GM19099 (cell line): ENCODE data around the gene MINAR1.

Experiments used
- POLR2A ChIP-seq: IDR thresholded peaks from 3 replicates; pipeline ENCODE4 v1.6.1; 2011; ENCODE audit warnings: low read depth; ENCODE audit not compliant: insufficient read length; ENCODE audit errors: extremely low read depth

Gene MINAR1

GRCh38 chr15:79451361-79451999, 19.3 kb downstream of the MINAR1 start:
- no peak for TF ChIP-seq POLR2A

GRCh38 chr15:79452244-79453051, 20.3 kb downstream of the MINAR1 start:
- no peak for TF ChIP-seq POLR2A

GRCh38 chr15:79453446-79453845, 21.3 kb downstream of the MINAR1 start:
- no peak for TF ChIP-seq POLR2A

- TF ChIP-seq POLR2A, result no peak
Measured at GRCh38 chr15:79454063-79454462, 21.9 kb downstream of the MINAR1 start.

DNA sequence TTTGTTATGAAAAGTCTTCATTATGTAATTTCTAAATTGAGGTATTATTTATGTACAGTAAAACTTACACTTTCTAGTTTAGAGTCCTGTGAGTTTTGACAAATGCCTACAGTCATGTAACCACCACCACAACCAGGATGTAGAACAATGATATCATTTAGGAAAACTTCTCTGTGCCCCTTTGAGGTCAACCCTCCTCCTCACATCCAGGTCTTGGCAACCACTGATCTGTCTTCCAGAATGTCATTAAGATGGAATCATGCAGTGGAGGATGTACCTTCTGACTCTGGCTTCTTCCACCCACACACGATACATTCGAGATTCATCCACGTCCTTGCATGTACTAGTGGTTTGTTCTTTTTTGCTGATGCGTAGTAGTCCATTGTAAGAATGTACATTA, 23.2 kb downstream of the MINAR1 start:
- no peak for TF ChIP-seq POLR2A

DNA sequence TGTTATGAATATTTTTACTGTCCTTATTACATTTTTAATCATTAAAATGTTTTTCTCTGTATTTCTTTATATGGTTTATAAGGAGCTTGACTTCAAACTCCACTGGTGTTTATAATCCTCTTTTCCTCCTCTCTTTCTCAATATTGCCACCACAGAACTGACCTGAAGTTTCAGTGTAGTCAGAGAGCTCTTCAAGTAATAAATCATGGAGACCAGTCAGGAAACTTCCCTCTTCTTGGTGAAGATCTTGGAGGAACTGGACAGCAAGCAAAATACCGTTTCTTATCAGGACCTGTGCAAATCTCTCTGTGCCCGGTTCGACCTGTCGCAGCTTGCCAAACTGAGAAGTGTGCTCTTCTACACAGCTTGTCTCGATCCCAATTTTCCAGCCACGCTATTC, 23.8 kb downstream of the MINAR1 start:
- TF ChIP-seq POLR2A, result no peak

DNA sequence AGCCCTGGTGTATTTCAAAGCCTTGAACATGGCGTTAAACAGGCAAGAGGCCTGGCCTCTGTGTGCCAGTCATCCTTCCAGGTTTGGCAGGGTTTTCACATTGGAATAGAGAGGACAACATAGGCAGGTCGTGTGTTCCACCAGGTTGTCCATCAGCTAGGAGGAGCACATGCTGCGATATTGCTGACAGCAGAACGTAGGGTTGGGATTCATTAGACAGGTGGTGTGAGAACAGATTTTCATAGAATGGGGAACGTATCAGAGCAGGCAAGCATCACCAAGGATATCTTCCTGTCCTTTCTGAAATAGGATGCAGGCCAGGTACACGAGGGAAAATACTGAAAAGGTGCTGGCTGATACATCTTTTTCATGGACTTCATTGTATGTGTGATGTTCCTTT, 26.4 kb downstream of the MINAR1 start:
- no peak for TF ChIP-seq POLR2A

DNA sequence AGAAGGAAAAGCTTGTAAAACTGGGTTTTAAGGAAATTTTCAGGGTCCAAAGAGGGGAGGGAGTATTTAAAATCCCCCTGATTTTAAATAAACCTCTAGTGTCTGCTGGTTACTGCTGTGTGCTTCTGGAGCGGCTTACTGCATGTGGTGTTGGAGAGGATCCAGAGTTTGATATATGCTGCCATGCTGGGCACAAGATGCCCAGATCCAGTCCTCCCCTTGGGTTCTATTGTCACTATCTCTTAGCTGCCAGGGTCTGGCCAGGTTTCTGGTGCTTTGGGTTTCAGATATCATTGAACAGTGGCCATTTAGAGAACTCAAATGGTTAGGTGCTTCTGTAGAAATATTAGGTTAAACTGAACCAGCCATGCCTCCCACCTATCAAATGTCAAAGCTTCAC, 27.5 kb downstream of the MINAR1 start:
- no peak for TF ChIP-seq POLR2A

GRCh38 chr15:79463043-79463780, 31.1 kb downstream of the MINAR1 start:
- no peak for TF ChIP-seq POLR2A

- TF ChIP-seq POLR2A, result no peak
Measured at GRCh38 chr15:79463781-79464270, 31.7 kb downstream of the MINAR1 start.

DNA sequence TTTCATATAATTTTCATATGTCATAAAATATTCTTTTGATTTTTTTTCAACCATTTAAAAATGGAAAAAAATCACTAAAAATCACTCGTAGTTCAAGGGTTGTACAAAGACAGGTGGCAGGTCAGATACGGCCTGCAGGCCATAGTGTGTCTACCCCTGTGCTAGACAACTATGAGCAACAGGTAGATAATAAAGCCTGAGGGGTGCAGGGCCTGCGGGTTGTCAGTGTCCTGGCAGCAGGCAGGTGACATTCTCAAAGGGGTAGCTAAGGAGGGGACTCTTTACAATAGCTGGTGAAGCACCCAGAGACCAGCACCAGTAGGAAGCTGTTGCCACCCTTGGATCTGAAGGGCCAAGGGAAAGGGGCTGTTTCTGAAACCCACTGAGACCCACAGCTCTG, 34.4 kb downstream of the MINAR1 start:
- no peak for TF ChIP-seq POLR2A

GRCh38 chr15:79467865-79468586, 35.9 kb downstream of the MINAR1 start:
- no peak for TF ChIP-seq POLR2A

DNA sequence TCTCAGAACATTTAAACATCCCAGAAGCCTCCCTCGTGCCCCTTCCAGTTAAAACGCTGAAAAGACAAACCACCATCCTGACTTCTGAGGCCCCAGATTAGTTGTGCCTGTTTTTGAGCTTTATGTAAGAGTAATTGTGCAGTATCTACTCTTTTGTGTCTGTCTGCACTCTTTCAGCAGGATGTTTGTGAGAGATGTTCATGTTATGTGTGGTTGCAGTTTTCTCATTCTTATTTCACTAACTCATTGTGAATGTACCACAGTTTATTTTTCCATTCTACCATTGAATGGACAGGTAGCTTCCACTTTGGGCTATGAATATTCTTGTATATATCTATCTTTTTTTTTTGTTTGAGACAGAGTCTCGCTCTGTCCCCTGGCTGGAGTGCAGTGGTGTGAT, 40.3 kb downstream of the MINAR1 start:
- TF ChIP-seq POLR2A, result no peak

DNA sequence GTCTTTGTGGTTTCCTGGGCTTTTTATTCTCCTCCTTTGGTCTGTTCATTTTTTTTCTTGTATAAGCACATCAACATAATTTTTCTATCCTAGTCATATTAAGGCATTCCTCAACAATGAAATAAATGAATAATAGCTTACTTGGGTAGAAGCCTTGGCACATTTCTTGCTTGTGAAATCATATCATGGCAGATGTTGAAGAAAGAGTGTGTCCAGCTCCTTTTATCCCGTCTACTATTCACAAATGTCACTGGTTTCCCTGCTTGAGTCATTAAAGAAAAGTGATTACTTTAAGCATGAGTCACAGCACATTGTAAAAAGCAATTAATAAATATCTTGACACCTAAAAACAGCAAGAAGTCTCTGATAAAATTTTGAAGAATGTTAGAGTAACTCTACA, 42.1 kb downstream of the MINAR1 start:
- no peak for TF ChIP-seq POLR2A

DNA sequence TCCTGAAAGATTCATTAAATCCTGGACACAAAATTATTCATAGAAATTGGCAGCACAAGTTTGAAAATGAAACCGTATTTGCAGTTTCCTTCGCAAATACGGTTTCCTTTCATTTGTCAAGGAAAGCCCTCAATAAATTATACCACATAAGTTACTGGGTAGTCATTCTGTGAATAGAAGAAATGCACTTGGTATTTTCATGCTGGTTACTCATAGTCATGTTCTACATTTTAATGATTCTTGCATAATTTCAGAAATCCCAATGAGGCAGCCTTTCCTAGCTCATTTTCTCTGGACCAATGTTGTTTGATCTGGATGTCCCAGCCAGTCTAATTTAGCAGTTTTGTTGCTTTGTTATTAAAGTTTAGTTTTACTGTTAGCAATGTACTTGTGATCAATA, 43.2 kb downstream of the MINAR1 start:
- no peak for TF ChIP-seq POLR2A
